AG04449 (cell line): ENCODE measurements around the gene EIF3F.

Source experiments
- CTCF ChIA-PET: fragments of 350-600 bp; formaldehyde crosslinking; extraction: SDS; loops from one replicate; lab custom pipeline; 2021; ENCODE audit warnings: antibody characterized with exemption; lab: Yijun Ruan, JAX
- POLR2A ChIA-PET: fragments of 400-600, 350-600 bp; formaldehyde crosslinking; extraction: SDS; loops from one replicate; lab custom pipeline; 2020; ENCODE audit warnings: antibody characterized with exemption, inconsistent platforms; lab: Yijun Ruan, JAX
- DNase-seq: peaks from one replicate; pipeline ENCODE4 v3.0.0-alpha.2; 2010; ENCODE audit warnings: low read depth, low spot score
- H3K4me3 ChIP-seq: 2 replicates; pipeline ENCODE4 v1.5.1; 2011; ENCODE audit warnings: low read depth, mild to moderate bottlenecking, control low read depth, low read length
- TF ChIP-seq, protein P1 (sequence below): IDR thresholded peaks from one replicate; pipeline ENCODE4 v1.5.1; 2011; ENCODE audit warnings: mild to moderate bottlenecking, moderate library complexity, low read length, control low read depth, inconsistent platforms; ENCODE audit not compliant: insufficient read depth; ENCODE audit errors: missing control alignments

EIF3F gene

GRCh38 chr11:7964261-7964660, 22.9 kb upstream of the EIF3F start:
- POLR2A ChIA-PET = no interaction called here
- DNase-seq = no peak
- TF ChIP-seq, protein P1, sequence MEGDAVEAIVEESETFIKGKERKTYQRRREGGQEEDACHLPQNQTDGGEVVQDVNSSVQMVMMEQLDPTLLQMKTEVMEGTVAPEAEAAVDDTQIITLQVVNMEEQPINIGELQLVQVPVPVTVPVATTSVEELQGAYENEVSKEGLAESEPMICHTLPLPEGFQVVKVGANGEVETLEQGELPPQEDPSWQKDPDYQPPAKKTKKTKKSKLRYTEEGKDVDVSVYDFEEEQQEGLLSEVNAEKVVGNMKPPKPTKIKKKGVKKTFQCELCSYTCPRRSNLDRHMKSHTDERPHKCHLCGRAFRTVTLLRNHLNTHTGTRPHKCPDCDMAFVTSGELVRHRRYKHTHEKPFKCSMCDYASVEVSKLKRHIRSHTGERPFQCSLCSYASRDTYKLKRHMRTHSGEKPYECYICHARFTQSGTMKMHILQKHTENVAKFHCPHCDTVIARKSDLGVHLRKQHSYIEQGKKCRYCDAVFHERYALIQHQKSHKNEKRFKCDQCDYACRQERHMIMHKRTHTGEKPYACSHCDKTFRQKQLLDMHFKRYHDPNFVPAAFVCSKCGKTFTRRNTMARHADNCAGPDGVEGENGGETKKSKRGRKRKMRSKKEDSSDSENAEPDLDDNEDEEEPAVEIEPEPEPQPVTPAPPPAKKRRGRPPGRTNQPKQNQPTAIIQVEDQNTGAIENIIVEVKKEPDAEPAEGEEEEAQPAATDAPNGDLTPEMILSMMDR = no peak
- CTCF ChIA-PET = interaction anchor here (0.9 to 3.4 kb wide), 9 partner anchors 11 to 72 kb away, joined by 3 to 22 read pairs (median 4); partner anchors contain the start of gene EIF3F
- no peak overlapping the region for H3K4me3 ChIP-seq

GRCh38 chr11:7964873-7965272, 22.3 kb upstream of the EIF3F start:
- peak; percentile 45 for DNase-seq
- POLR2A ChIA-PET = interaction anchor here (1.1 to 2.2 kb wide), 3 partner anchors 10 to 60 kb away, joined by 3 to 17 read pairs (median 9); no protein-coding TSS in a partner anchor
- CTCF ChIA-PET = interaction anchor here (0.9 to 3.4 kb wide), 7 partner anchors 11 to 72 kb away, joined by 3 to 22 read pairs (median 8); partner anchors contain the start of gene EIF3F
- TF ChIP-seq, protein P1 = no peak
- H3K4me3 ChIP-seq = peak overlapping the region; percentile 25

GRCh38 chr11:7965386-7965785, 21.8 kb upstream of the EIF3F start, which contains the start of gene NLRP10:
Gene NLRP10 (minus strand): TSS chr11:7965447. CDS start chr11:7963495, 1,952 bp downstream.
- ChIA-PET CTCF (interaction anchor here (0.9 to 3.4 kb wide), 5 partner anchors 11 to 63 kb away, joined by 3 to 22 read pairs (median 18); partner anchors contain the start of gene EIF3F), POLR2A (interaction anchor here (1.1 to 2.2 kb wide), 3 partner anchors 9 to 60 kb away, joined by 3 to 17 read pairs (median 9); no protein-coding TSS in a partner anchor)
- TF ChIP-seq, protein P1 = no peak
- DNase-seq = peak; percentile 77
- H3K4me3 ChIP-seq = peak within 1 kb of the TSS; percentile 25

DNA sequence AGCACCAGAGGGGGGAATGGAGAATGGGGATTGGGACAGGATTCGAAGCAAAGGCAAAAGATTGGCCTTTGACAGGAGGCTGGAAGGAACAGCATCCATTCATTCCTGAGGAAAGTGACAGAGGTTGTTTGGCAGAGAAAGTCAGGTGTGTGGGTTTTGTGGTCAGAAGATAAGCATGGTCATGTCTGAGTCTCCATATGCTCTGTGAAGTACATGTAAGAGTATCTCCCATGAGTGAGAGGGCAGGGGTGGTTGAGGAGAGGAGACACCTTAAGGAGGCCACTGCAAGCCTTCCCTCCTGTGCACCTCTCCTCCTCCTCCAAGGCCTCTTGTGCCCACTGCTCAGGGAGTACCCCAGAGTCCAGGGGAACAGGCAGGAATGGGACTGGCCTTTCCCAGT, 20.0 kb upstream of the EIF3F start:
- POLR2A ChIA-PET = no interaction called here
- H3K4me3 ChIP-seq = no peak overlapping the region
- DNase-seq = no peak

GRCh38 chr11:7967826-7968225, 19.3 kb upstream of the EIF3F start:
- ChIA-PET CTCF (interaction anchor here (1.1 to 3.9 kb wide), 9 partner anchors 10 to 131 kb away, joined by 3 to 17 read pairs (median 5); partner anchors contain the start of gene EIF3F), POLR2A (no interaction called here)
- no peak overlapping the region for H3K4me3 ChIP-seq
- TF ChIP-seq, protein P1 = no peak
- DNase-seq = peak; percentile 46

More for the DNA sequence above, 20.0 kb upstream of the EIF3F start:
- TF ChIP-seq, protein P1 = no peak
- CTCF ChIA-PET = interaction anchor here (1.9 kb wide), 1 partner anchor 17 kb away, joined by 6 read pairs; no protein-coding TSS in a partner anchor

GRCh38 chr11:7968686-7969085, 18.5 kb upstream of the EIF3F start:
- TF ChIP-seq, protein P1 = no peak
- CTCF ChIA-PET = interaction anchor here (1.1 to 3.9 kb wide), 10 partner anchors 9 to 130 kb away, joined by 3 to 17 read pairs (median 4); partner anchors contain the start of gene EIF3F
- H3K4me3 ChIP-seq = no peak overlapping the region
- no peak for DNase-seq
- POLR2A ChIA-PET = interaction anchor here (1.2 kb wide), 1 partner anchor 9 kb away, joined by 8 read pairs; no protein-coding TSS in a partner anchor
